Stimulated activated CD8-positive, alpha-beta memory T cell treated with anti-CD3 and anti-CD28 coated beads, Interleukin-12 subunit alpha, Interleukin-12 subunit beta, amount 100 ng/mL, for 4 hours (primary cell): ENCODE results near the gene NUP62.

ENCODE experiments used
- DNase-seq: peaks from one replicate; pipeline ENCODE4 v3.0.0-alpha.2; 2020; ENCODE audit warnings: low read depth

NUP62 gene

DNA sequence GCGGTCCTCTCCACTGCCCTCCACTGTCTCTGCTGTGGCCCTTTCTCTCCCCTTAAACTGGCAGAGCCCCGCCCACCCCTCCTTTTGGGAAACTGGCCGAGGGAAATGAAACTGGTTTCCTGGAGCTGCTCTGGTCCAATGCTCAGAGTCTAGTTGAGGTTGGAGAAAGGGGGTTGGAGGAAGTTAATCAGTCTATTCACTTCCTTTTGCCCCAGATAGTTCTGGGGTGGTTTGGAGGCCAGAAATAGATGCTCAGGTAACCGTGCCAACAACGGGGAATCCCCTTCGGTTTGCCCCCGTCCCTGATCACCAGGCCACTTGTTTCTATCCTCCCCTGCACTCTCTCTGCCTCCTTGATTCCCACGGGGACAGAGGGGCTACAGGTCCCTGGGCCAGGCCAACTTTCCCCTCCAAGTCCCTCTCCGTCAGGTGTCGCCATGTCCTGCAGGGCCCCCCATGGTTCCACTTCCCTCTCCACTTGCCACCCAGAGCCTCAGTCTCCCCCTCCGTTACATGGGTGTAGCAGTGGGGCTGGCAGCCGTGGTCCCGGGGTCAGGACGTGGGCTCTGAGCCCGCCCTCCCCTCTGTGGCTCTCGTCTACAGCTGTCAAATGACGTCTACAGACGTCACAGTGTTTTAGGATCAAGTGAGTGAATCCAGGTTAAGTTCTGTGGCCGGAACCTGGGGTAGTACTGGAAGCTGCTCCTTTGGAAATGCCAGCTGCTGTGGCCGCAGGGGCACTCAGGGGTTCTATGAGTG is 32.3 kb downstream of the NUP62 start, which contains the start of gene IL4I1:
TSS of gene IL4I1 (minus strand) at position 25 of the 759 bp plus-strand sequence. CDS start 727 bp downstream, outside the sequence.
- DNase-seq: peak; percentile 42

DNA sequence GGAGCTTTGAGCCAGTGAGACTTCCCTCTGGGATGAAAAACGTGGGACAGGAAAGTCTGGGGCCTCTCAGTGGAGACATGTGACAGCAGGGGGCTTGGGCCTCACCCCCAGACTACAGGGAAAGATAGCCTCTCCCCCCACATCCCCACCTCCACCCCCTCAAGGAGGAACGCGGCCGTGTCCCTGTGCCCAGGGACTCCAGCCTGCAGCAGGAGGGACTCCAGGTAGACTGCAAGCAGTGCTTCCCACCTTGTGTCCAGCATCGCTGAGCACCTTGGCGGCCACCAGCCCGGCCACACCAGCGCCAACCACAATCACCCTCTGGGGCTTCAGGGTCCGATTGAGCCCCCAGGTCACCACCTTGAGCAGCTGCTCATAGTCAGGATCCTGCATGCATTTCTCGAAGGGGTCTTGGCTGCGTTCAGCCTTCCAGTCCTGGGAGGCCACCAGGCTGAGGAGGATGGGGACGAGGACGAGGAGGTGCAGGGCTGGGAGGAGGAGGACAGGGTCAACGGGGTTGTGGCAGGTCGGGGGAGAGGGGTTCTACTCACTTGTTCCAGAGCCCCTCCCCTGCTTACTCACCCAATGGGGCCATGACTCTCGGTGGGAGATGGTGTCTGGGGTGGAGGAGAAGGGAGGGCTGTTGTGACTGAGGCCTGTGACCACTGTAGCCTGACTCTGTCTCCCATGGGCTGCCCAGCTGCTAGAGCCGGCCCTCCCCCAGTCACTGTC is 33.6 kb downstream of the NUP62 start:
- no peak for DNase-seq

GRCh38 chr19:49894879-49895565 is 34.3 kb downstream of the NUP62 start:
- DNase-seq: no peak

DNA sequence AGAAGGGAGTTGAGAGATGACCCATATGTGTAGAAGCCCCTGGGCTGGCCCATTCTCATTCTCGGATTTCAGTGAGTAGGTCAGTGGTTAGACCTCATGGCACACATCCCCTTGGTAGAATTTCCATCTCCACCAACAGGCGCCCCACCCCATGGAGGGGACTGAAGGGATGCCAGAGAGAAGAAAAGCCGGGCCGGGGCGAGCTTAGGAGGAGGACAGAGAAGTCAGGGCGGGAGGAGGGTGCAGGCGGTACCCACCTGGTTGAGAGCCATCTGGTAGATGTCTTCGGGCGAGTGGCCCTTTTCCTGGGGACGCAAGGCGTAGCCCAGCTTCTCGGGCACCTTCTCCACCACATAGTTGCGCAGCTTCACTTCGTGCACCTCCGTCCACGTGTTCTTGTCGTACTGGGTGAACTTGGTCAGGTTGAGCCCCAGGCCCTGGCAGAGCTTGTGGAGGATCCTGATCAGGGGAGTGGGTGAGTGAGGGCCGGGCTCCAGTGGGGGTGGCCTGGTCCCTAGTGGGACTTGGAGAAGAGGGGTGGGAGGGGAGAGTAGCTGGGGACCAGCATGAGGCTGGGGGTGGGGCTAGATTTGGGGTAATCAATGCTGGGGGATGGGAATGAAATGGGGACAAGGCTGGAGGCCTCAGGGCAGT is 35.2 kb downstream of the NUP62 start:
- no peak for DNase-seq

DNA sequence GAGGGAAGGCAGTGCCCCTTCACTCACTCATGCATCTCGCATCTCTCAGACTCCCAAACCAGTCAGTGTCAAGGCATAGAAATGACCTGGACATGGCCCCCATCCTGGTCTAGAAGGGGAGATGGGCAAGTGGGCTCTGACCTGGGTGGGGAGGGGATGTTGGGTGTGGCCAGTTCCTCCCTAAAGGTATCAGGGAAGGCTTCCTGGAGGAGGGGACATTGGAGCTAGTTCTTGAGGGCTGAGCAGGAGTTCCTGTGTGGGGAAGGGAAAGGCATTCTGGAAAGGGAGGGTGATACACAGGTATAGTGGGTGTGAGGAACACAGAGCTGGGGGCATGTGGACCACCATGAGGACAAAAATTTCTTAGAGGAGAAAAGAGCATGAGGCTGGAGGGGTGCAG is 36.6 kb downstream of the NUP62 start:
- DNase-seq: no peak

GRCh38 chr19:49891393-49891792 is 37.9 kb downstream of the NUP62 start:
- no peak for DNase-seq

GRCh38 chr19:49890349-49891311 is 38.7 kb downstream of the NUP62 start:
- peak; percentile 60 for DNase-seq

DNA sequence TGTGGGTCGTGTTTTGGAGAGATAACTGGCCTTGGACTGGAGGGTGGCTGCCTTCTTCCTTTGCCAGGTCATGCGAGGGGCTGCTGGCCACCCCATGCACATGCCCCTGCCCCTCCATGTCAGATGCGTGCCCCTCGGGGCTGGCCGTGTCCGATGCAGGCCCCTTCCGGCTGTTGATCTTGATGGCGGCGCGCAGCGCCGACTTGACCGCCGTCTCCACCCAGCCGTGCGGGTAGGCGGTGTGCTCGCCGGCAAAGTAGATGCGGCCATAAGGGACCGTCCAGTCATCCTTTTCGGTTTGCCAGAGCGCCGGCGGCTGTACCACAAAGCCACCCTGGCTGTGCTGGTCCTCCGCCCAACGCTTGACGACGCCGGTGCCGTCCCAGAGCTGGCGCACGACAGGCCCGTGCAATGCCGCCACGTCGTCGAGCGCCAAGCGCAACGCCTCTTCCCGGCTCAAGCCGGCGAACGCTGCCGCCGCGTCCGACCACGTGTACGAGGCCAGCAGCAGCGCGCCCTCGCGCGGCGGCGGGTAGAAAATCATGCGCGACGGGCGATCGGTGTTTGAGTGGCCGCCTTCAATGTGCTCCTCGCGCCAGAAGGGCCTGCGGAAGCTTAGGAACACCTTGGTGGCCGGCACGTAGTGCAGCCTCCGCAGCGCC is 39.5 kb downstream of the NUP62 start:
- DNase-seq: peak; percentile 48

DNA sequence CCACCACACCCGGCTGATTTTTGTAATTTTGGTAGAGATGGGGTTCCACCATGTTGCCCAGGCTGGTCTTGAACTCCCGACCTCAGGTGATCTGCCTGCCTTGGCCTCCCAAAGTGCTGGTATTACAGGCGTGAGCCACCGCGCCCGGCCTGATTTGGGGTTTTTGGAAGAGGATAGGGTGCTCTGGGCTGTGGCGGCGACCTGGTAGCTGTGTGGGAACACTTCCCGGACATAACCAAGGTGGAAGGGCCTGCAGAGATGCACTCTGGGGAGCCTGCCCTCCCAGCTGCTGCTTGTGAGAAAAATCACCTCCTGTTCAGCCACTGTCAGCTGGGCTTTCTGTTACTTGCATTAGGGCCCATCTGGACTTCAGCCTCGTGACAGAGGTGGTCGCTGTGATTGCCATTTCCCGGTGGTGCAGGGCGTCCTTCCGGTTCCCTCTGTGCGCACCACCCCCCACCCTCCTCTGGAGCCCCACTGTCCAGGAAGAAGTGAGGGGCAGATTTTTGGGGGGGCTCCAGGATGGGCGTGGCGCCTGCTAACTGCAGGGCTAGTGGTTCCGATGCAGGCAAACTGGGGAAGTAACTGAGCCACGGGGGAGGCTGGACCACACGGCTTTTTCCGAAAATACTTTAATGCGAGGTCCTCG is 40.1 kb downstream of the NUP62 start:
- DNase-seq: no peak

DNA sequence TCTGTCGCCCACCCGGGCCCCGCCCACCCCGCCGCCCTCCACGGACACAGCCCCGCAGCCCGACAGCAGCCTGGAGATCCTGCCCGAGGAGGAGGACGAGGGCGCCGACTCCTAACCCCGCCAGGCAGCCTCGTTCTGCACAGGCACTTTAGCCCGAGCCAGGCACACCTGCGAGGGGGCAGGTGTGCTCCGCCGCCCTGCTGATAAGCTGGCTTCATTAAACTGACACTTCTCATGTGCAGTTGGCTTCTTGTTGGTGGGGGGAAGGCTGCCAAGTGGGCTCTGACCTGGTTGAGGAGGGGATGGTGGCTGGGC is 40.8 kb downstream of the NUP62 start:
- DNase-seq: no peak

DNA sequence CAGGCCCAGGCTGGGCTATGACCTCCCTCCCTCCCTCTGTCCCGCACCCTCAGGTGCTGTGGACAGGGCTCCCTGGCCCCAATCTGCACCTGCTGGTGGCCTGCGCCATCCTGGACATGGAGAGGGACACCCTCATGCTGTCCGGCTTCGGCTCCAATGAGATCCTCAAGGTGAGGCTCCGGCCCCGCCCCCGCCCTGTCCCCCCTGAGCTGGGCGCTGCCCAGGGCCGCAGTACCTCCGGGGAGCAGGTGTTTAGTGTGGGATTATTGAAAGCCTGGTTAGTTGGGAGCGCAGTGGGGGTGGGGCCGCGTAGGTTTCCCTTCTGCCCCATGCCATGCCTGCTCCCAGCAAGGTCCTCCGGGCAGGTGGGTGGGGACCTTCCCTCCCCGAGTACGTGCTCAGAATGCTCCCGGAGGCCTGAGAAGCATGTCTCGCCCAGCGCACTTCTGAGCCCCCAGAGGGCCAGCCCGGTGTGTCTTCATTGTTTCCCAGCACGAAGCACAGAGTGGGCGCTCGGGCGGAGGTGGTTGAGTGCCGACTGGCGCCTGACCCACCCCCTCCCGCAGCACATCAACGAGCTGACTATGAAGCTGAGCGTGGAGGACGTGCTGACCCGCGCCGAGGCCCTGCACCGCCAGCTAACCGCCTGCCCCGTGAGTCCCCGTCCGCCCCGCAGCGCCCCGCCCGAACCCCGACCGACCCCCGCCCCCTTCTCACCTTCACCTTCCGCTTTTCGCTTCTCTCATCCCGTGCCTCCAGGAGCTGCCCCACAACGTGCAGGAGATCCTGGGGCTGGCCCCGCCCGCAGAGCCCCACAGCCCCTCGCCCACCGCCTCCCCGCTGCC is 41.4 kb downstream of the NUP62 start:
- DNase-seq: no peak

GRCh38 chr19:49887037-49887664 is 42.2 kb downstream of the NUP62 start:
- no peak for DNase-seq

DNA sequence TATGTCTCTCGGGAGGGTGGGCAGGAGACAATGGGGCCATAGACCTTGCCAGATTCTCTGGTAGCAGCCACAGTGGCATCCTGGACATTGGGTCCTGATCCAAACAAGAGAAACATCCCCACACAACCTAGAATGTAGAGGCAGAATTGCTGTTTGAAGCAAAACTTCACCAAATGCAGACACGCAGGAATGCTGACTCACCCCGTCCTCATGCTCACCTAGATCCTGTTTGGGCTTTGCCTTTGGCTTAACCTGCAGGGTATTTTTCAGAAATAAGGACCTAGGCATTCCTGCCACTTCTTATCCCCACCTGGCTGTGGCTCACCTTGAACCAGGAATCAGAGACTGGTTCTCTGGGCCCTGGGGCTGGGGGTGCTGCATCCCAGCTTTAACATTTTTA is 44.5 kb downstream of the NUP62 start:
- no peak for DNase-seq

DNA sequence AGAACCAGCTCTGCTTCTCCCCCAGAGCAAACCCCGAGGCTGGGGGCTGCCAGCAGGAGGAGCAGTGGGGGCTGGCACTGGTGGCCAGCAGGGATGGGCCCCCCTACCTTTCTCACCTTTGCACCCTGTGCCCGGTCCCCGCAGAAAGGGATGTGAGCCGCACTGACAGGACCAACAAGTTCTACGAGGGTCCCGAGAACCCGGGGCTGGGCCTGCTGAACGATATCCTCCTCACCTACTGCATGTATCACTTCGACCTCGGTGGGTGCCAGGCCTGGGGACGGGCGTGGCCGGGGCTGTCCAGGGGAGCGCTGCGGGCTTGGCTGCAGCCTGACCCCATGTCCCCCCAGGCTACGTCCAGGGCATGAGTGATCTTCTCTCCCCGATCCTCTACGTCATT is 45.2 kb downstream of the NUP62 start:
- no peak for DNase-seq

DNA sequence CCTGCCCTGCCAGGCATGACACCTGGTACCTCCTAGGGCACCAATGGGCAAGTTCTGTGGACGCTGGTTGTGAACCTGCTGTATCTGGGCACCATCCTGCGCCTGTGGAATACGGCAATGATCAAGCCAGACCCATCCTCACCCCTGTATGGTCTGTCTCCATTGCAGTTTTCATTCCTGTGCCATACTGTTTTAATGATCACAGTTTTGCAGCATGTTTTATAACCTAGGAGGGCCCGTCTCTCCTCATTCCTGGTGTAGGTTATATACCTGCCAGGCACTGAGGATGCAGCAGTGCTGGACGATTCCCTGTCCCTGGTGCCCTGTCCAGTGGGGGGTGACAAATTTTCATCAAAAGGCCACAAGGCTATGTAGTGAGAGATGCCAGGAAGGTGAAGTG is 46.2 kb downstream of the NUP62 start:
- DNase-seq: no peak

- no peak for DNase-seq
These were observed 46.7 kb downstream of the NUP62 start for GRCh38 chr19:49882643-49883042.

DNA sequence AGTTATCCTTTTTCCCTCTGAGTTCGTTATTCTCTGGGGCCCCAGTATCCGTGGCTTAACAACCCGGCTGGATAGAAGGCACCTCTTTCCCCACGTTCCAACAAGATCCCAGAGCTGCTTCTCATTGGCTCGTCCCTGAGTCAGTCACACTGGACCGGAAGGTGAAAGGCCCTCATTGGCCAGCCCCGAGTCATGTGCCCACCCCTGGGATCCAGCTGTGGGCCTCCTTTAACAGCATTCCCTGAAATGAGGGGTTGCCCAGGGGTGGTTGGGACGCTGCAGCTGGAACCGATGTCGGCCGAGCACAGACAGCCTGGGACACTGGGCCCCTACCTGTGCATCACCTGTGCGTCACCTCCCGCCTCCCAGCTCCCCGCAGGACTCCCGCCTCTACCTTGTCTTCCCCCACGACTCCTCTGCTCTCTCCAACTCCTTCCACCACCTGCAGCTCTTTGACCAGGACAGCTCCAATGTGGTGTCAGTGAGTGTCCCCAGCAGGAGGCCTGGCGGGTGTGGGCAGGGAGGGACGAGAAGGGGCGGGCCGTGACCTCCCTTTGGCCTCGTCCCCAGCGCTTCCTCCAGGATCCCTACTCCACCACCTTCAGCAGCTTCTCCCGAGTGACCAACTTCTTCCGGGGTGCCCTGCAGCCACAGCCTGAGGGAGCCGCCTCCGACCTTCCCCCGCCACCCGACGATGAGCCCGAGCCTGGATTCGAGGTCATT is 47.5 kb downstream of the NUP62 start:
- no peak for DNase-seq

GRCh38 chr19:49881186-49881585 is 48.1 kb downstream of the NUP62 start:
- DNase-seq: no peak
